DND-41 (cell line): ENCODE measurements around the gene ERMARD.

Source experiments
- ATAC-seq: fragments of 200-7000 bp; cut with Tn5 transposase; 3 replicates; pipeline ENCODE4 v1.9.1; 2021; ENCODE audit warnings: low read depth; ENCODE audit not compliant: insufficient read depth
- DNase-seq: peaks from one replicate; pipeline ENCODE4 v3.0.0-alpha.2; 2020
- H2AFZ ChIP-seq: 2 replicates; pipeline ENCODE4 v1.6.0; 2012; ENCODE audit warnings: low read depth, low read length
- H3K27ac ChIP-seq: 2 replicates; pipeline ENCODE4 v1.5.1; 2012; ENCODE audit warnings: low read length, inconsistent platforms
- H3K27me3 ChIP-seq: fragments of 200-600 bp; sonication (generic); 2 replicates; pipeline ENCODE4 v1.6.0; 2012; ENCODE audit warnings: low read length, mild to moderate bottlenecking, inconsistent platforms; ENCODE audit not compliant: insufficient read depth, poor library complexity
- H3K36me3 ChIP-seq: 2 replicates; pipeline ENCODE4 v1.5.1; 2012; ENCODE audit warnings: low read length, inconsistent platforms; ENCODE audit not compliant: insufficient read depth
- H3K4me1 ChIP-seq: 2 replicates; pipeline ENCODE4 v1.5.1; 2012; ENCODE audit warnings: mild to moderate bottlenecking, low read length; ENCODE audit not compliant: insufficient read depth
- H3K4me2 ChIP-seq: 2 replicates; pipeline ENCODE4 v1.6.0; 2012; ENCODE audit warnings: mild to moderate bottlenecking, moderate library complexity, low read length, inconsistent platforms; ENCODE audit not compliant: insufficient read depth
- H3K4me3 ChIP-seq, 2 experiments: fragments of 200-600 bp in 1 of 2; shearing (Covaris generic) in 1 of 2; 2 replicates each; pipeline ENCODE4 v1.5.1; 2012 to 2016; ENCODE audit warnings: inconsistent platforms in 2 of 2, low read length in 2 of 2, mild to moderate bottlenecking in 2 of 2, low read depth in 1 of 2, moderate library complexity in 1 of 2
- H3K79me2 ChIP-seq: 2 replicates; pipeline ENCODE4 v1.6.0; 2012; ENCODE audit warnings: low read length, inconsistent platforms; ENCODE audit not compliant: insufficient read depth
- H3K9ac ChIP-seq: 2 replicates; pipeline ENCODE4 v1.6.0; 2012; ENCODE audit warnings: low read depth, mild to moderate bottlenecking, inconsistent platforms, low read length, moderate library complexity
- H3K9me3 ChIP-seq: 2 replicates; pipeline ENCODE4 v1.5.1; 2012; ENCODE audit warnings: low read length, moderate library complexity, mild to moderate bottlenecking, inconsistent platforms; ENCODE audit not compliant: insufficient read depth, severe bottlenecking
- H4K20me1 ChIP-seq: 2 replicates; pipeline ENCODE4 v1.6.0; 2012; ENCODE audit warnings: low read length; ENCODE audit not compliant: insufficient read depth
- CTCF ChIP-seq: IDR thresholded peaks from 2 replicates; pipeline ENCODE4 v1.5.1; 2012; ENCODE audit warnings: borderline replicate concordance, low read length, moderate library complexity, mild to moderate bottlenecking; ENCODE audit not compliant: poor library complexity, severe bottlenecking; ENCODE audit errors: extremely low read depth
- EZH2 ChIP-seq: IDR thresholded peaks from 3 replicates; pipeline ENCODE4 v1.6.1; 2012; ENCODE audit warnings: borderline replicate concordance, low read depth, mild to moderate bottlenecking, moderate library complexity, low read length, inconsistent platforms; ENCODE audit not compliant: severe bottlenecking

Gene ERMARD

GRCh38 chr6:169778646-169779045, 27.2 kb downstream of the ERMARD start:
- Histone ChIP-seq H4K20me1 (no peaks in the 10 kb centered on the region), H3K36me3 (peaks cover 55% of the 10 kb centered on the region), H3K79me2 (no peaks in the 10 kb centered on the region), H3K27me3 (no peaks in the 10 kb centered on the region), H3K4me1 (no peaks in the 10 kb centered on the region), H3K9ac (no peak overlapping the region), H3K4me2 (no peak overlapping the region), H3K4me3 (no peak overlapping the region), H3K27ac (no peak overlapping the region), H2AFZ (no peak overlapping the region), H3K9me3 (no peaks in the 10 kb centered on the region)
- TF ChIP-seq CTCF (no peak), EZH2 (no peak)
- ATAC-seq, result no peak
- no peak for DNase-seq

- H3K9ac ChIP-seq, result no peak overlapping the region
- no peak for ATAC-seq
- H3K9me3 ChIP-seq, result no peaks in the 10 kb centered on the region
- no peak overlapping the region for H3K4me2 ChIP-seq
- no peak overlapping the region for H3K27ac ChIP-seq
- no peaks in the 10 kb centered on the region for H4K20me1 ChIP-seq
- H3K27me3 ChIP-seq, result no peaks in the 10 kb centered on the region
- H3K4me1 ChIP-seq, result no peaks in the 10 kb centered on the region
- no peak overlapping the region for H2AFZ ChIP-seq
- DNase-seq, result no peak
- H3K36me3 ChIP-seq, result peaks cover 55% of the 10 kb centered on the region
- H3K79me2 ChIP-seq, result no peaks in the 10 kb centered on the region
- TF ChIP-seq CTCF, result no peak
- TF ChIP-seq EZH2, result no peak
- no peak overlapping the region for H3K4me3 ChIP-seq
Observed at GRCh38 chr6:169779092-169779815, 27.8 kb downstream of the ERMARD start.

- H3K27me3 ChIP-seq, result no peaks in the 10 kb centered on the region
- no peak overlapping the region for H3K27ac ChIP-seq
- H4K20me1 ChIP-seq, result no peaks in the 10 kb centered on the region
- ATAC-seq, result no peak
- no peak overlapping the region for H3K4me2 ChIP-seq
- no peak for DNase-seq
- H3K9ac ChIP-seq, result no peak overlapping the region
- no peaks in the 10 kb centered on the region for H3K4me1 ChIP-seq
- no peaks in the 10 kb centered on the region for H3K9me3 ChIP-seq
- H3K79me2 ChIP-seq, result no peaks in the 10 kb centered on the region
- TF ChIP-seq CTCF (no peak), EZH2 (no peak)
- peaks cover 51% of the 10 kb centered on the region for H3K36me3 ChIP-seq
- no peak overlapping the region for H2AFZ ChIP-seq
- no peak overlapping the region for H3K4me3 ChIP-seq
Observed at GRCh38 chr6:169779896-169780295, 28.5 kb downstream of the ERMARD start.
